Measurements from ENCODE around the gene ST8SIA1.
"Not testable (repeated sequence)": the region's sequence is repeated elsewhere in the genome, so short reads cannot be mapped to it uniquely, and the experiment has no call there.

The ST8SIA1 gene

DNA sequence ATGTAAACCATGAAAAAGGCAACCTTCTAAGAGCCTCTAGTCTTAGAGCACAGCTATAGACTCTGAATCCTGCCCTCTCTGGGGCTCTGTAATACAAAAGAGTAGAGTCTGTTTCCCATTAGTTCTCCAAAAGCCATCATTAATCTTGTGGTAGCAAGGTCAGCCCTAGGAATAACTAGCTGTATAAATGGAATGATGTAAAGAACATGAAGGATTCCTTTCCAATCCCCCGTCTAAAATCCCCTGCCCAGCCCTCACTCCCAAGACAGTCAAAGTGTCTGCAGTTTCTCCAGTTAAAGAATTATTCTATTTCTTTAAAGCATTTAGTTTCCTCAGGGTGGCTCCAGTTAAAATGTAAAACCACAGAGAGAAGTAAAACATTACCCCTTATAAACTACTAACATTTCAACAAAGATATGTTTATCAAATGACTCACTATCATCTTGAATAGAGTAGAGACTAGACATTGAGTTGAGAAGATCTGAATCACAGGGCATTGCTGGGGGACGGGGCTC is 104.2 kb downstream of the ST8SIA1 start:
- DNase-seq = no peak

- DNase-seq = no peak
Observed at GRCh38 chr12:22229652-22230279, 104.7 kb downstream of the ST8SIA1 start.

- DNase-seq = no peak
Observed at GRCh38 chr12:22228022-22228875, 106.3 kb downstream of the ST8SIA1 start.

DNA sequence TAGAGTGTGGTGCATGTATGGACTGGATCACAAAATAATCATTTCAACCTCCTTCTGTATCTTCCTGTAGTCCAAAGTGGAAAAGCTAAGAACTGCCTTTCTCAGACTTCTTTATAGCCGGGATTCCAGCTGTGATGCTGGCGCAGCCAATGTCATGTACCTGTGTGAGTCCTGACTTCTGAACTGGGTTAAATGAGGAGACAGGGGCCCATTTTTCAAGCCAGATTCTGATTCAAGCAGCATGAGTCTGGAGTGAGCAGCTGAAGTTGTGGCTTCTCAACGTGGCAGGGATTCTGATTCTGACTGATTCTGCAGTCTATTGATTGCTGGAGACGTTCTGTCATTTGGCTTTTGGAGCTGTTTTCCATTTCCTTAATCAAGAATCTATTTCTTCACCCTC is 111.2 kb downstream of the ST8SIA1 start:
- no peak for DNase-seq

- DNase-seq = no peak
Observed at GRCh38 chr12:22217556-22217955, 117.0 kb downstream of the ST8SIA1 start.

DNA sequence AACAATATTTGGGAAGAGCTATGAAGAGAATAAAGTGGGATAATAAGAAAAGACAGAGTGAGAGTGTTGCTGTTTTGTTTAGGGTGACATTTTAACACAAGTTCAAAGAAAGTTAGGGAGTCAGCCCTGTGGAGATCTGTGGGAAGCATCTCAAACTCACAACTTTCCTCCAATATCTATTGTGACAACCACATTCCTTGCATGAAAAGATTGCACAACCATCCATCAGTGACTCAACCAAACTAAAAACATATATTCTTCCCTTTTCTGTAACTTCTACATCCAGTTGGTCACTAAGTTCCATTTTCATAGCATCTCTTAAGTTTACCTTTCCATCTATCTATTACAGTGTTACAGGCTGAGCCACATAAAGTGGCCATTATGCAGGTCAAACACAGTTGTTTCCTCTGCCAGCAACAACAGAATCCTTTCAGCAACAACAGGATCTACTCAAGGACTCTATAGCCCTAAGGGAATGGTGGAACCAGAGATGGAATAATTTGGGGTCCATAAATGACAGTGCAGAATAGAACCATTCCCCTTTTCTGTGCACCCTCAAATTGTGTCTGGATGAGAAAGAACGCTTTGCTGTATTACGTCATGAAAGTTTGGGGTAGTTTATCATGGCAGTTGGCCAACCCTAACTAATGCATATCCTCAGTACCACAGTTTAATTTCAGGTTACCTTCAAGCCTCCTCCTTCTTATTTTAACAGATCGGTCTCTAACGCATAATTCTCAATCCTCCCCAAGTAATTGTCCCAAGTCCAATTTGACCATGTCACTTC is 118.8 kb downstream of the ST8SIA1 start:
- DNase-seq = no peak

- no peak for DNase-seq
Observed at GRCh38 chr12:22211128-22211527, 123.4 kb downstream of the ST8SIA1 start.

GRCh38 chr12:22209422-22209821 is 125.1 kb downstream of the ST8SIA1 start:
- no peak for DNase-seq

GRCh38 chr12:22206111-22206728 is 128.3 kb downstream of the ST8SIA1 start:
- DNase-seq = no peak

- DNase-seq = no peak
Observed at GRCh38 chr12:22204391-22204790, 130.1 kb downstream of the ST8SIA1 start.

- no peak for DNase-seq
Observed at GRCh38 chr12:22202847-22203246, 131.7 kb downstream of the ST8SIA1 start.

- no peak for DNase-seq
Observed at GRCh38 chr12:22201101-22201500, 133.4 kb downstream of the ST8SIA1 start.

DNA sequence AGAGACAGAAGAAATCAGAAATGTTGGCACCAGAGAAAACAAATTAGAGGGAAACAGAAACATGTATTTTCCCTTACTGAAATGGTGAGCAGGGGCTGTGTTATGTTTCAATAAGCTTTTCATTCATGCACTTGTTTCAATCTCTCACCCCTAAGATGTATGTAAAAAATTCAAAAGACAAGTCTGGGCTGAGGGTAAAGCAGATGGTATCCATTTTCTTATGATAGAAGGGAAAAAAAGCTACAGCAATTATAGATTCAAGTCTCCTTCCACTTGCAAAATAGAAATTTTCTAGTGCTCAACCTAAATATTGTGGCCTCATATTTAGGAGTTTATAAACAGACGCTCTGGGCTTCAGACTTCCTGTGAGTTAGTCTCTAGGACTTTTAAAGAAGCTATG is 138.3 kb downstream of the ST8SIA1 start:
- DNase-seq = no peak

GRCh38 chr12:22190969-22191368 is 143.5 kb downstream of the ST8SIA1 start:
- no peak for DNase-seq

- DNase-seq = no peak
Observed at GRCh38 chr12:22188431-22188830, 146.1 kb downstream of the ST8SIA1 start.

GRCh38 chr12:22180705-22181104 is 153.8 kb downstream of the ST8SIA1 start:
- DNase-seq = no peak

- DNase-seq = no peak
Observed at GRCh38 chr12:22173177-22173576, 161.3 kb downstream of the ST8SIA1 start.

GRCh38 chr12:22172501-22172900 is 162.0 kb downstream of the ST8SIA1 start:
- DNase-seq = no peak

DNA sequence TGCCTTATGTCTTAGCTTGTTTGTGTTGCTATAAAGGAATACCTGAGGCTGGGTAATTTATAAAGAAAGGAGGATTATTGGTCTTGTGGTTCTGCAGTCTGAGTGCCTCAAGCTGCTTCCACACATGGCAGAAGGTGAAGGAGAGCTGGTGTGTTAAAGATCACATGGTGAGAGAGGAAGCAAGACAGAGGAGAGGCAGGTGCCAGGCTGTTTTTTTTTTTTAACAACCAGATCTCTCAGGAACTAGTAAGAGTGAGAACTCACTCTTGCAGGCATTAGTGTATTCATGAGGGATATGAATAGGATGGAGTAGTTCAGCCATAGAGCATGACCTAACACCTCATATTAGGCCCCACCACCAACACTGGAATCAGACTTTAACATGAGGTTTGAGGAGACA is 165.1 kb downstream of the ST8SIA1 start:
- no peak for DNase-seq

DNA sequence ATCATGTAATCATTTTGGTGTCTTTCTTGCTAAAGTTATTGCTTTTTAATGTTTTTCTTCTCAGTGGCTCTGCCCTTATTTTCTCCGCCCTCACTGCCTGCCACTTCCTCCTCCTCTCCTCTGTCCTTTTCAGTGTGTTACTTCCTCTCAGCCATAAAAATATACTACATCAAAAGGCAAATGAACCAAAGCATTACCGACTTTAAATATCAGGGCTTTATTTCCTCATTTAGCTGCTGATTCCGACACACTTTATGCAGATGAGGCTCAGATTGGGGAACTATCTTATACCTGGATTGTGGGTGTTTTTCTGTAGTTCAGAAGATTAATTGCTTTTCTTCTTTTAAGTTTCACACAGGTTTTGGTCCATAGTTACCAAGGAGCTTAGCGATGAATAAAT is 170.4 kb downstream of the ST8SIA1 start:
- no peak for DNase-seq

DNA sequence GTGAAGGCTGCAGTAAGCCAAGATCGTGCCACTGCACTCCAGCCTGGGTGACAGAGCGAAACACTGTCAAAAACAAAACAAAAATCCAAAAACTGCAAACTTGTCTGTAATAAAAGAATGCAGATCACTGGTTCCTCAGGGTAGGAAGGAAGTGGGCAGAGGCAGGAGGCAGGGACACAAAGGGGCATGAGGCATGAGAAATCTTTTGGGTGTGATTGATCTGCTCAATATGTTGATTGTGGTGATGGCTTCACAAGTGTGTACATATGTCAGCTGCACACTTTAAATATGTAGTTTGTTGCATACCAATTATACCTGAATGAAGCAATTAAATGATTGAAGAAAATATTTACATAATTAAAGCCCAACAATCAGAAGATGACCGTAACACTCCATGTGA is 170.9 kb downstream of the ST8SIA1 start:
- DNase-seq = no peak

- DNase-seq = no peak
Observed at GRCh38 chr12:22160396-22161003, 174.0 kb downstream of the ST8SIA1 start.

DNA sequence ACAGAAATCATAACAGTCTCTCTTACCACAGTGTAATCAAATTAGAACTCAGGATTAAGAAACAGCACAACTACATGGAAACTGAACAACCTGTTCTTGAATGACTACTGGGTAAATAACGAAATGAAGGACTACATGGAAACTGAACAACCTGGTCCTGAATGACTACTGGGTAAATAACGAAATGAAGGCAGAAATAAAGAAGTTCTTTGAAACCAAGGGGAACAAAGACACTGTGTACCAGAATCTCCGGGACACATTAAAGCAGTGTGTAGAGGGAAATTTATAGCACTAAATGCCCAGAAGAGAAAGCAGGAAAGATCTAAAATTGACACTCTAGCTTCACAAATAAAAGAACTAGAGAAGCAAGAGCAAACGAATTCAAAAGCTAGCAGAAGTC is 185.2 kb downstream of the ST8SIA1 start:
- not testable (repeated sequence) for DNase-seq

All from NCI-H1048 (cell line).